Activated gamma-delta T cell (primary cell): ENCODE data around the gene MGAT2.
"Not testable (repeated sequence)": the region's sequence is repeated elsewhere in the genome, so short reads cannot be mapped to it uniquely, and the experiment has no call there.

Experiments used
- DNase-seq: peaks from one replicate; lab custom pipeline; 2025; lab: John Stamatoyannopoulos, UW
- total RNA-seq, 2 donors: gene quantifications; one replicate each; lab custom pipeline; 2026; lab: John Stamatoyannopoulos, UW

Gene MGAT2
- total RNA-seq = 83.6 to 117 reads per million in 2 donors

DNA sequence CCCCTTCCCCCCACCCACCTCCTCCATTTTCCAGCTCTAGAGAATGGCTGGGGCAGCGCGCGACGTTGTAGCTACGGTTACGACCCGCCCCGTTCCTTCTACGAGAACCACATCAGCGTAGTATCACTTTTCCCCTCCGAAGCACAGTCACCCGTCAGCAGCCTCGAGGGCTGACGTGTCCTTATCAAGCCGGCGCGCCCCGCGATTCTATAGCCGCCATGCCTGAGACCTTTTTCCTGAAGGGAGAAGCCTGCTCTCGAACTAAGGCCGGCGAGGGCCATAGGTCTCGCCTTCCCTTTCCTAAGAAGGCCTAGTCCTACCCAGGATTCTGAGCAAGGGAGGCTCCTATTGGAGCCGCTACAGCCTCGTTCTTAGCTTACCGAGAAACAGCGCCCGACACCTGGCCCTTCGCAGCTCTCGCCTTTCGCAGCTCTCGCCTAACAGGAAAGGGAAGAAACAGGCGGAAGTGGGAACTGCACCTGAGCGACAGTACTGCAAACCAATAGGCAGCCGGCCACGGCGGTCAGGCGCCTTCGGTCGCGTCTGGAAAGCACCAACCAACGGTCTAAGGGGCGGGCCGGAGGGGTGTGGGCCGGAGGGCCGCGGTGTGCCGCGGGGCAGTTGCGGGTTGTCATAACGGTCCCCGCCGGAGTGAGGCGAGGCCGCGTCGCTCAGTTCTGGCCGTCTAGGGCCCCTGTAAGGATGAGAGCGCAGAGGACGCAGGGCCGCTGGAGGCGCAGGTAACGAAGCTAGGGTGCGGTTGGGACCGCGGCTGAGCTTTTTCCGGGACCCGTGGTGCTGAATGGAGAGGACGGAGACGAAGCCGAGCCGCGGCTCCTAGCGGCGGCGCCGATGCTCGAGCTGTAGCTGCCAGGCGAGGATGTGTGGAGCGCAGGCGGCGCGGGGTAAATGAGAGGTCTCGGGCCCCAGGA is at the start of gene MGAT2, which contains the start of gene RPL36AL:
MGAT2 (plus strand) TSS at position 618 of the 932 bp plus-strand sequence. CDS start 470 bp downstream, outside the sequence.
RPL36AL (minus strand) TSS at position 445 of the 932 bp plus-strand sequence. CDS start 1,522 bp downstream, outside the sequence.
- peak; percentile 89 for DNase-seq

DNA sequence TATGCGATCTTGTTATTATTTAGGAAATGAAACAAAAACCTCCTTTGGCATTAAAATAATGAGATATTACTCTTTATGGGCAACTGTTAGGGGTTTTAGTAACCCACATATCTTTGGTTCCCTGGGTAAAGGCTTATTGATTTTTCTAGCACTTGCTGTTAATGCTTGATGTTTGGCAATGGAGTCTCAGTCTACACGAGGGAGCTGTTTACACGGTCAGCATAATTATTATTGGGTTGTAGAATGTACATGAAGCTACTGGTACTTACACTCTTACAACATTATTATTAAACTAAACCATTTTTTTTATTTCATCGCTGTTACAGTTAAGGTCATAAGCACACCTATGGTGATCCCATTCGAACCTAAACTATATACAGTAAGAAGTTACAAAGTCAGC is 46.6 kb upstream of the MGAT2 start:
- no peak for DNase-seq

DNA sequence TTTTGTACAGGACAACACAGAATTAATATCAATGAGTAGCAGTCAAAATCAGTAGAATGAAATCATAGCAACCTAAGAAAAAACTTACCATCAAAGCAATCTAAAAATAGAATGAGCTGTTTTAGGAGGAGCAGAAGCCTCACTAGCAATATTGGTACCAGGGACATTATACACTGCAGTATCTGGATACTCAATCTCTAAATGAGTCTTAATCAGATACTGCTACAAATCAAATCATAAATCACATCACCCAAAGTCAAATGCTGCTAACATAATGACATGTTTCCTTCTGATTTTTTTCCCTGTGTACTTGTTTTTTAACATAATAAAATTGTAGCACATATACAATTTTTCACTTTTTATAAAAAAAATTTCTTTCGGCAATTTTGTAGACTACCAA is 42.5 kb upstream of the MGAT2 start:
- DNase-seq = no peak

DNA sequence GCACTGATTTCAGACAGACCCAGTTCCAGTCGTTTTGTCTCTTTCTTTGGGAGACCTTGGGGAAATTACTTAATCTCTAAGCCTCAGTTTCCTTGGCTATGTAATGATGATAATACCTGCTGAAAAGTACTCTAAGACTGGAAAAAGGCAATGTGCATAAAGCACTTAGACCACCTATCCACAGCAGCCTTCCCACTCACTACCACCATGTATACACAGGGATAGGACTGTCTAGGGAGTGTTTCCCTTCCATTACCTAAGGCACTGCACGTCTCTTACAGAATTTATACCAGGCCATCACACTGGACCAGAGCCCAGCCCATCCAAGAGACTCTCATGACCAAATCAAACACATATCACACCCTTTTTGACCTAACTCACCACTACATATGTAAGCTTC is 40.8 kb upstream of the MGAT2 start:
- DNase-seq = no peak

DNA sequence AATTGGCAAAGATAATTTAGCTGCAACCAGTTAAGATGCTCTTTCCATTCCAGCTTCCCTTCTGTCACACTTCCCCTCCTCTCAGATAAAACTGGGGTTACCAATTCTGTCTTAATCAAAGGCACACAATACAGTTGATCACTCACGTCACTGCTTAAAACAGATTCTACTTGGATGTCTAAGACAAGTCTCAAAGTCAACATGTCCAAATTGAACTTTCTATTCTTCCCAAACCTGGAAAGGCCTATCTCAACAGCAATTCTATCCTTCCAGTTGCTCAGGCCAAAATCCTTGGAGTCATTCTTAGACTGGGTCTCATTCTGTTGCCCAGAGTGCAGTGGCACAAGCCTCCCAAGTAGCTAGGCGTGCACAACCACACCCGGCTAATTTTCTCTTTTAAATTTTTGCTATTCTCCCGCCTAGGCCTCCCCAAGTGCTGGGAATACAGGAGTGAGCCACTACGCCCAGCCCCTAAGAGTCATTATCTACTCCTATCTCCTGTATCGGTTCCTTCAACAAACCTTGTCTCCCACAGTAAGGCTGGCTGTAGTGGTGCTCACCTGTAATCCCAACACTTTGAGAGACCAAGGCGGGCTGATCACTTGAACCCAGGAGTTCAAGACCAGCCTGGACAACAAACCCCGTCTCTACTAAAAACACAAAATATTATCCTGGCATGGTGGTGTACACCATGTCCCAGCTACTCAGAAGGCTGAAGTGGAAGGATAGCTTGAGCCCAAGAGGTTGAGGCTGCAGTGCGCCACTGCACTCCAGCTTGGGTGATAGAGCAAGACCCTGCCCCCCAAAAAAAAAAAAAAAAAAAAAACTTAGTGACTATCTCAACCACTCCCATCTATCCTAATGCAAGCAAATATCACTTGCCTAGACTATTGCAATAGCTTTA is 39.1 kb upstream of the MGAT2 start:
- DNase-seq = no peak

DNA sequence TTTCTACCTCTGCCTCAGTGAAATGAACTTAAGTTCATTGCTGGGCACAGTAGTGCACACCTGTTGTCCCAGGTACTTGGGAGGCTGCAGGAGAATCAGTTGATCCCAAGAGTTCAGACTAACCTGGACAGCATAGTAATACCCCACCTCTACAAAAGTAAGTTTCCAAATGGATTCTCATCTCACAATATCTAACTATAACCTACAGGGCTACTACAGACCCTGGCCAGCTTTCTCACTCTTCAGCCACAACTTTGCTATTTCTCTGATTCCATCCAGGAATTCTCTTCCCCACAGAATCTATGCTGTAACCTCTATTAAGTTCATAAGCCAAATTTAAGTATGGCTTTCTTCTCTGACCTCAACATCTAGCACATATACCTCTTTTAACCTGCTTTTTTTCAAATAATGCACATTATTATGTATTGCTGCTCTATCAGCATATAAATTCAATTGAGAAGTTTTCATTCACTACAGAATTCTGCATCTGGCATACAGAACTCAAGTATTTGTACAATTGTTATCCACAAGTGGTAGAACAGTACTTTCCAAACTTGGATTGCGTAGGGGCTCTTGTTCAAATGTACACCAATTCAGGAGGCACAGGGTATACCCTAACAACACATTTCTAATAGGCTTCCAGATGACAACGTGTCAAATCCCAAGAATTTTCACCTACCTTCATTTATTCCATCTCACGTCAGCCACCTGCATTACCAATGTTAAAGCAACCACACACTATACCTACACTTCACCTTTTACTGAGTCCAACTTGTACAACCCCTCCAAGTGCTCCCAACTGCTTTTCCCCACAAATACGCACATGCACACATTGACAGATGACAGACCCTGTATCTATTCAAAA is 38.3 kb upstream of the MGAT2 start:
- DNase-seq = no peak

DNA sequence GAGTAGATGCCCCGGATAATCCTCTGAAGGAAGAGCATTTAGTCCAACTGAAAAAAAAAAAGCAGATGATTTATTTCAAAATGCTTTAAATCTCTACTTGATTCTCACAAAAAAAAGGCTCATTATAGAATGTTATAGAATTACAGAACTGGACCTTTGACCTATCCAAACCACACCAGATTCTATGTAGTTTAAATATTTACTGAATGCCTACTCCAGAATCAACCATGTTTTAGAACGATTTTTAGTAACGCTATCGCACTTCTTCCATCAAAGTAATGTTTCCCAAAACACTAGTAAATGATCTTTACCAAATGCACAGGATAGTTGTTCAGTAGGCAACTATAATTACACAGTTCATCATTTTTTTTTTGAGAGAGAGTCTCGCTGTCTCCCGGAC is 37.0 kb upstream of the MGAT2 start:
- DNase-seq = no peak

DNA sequence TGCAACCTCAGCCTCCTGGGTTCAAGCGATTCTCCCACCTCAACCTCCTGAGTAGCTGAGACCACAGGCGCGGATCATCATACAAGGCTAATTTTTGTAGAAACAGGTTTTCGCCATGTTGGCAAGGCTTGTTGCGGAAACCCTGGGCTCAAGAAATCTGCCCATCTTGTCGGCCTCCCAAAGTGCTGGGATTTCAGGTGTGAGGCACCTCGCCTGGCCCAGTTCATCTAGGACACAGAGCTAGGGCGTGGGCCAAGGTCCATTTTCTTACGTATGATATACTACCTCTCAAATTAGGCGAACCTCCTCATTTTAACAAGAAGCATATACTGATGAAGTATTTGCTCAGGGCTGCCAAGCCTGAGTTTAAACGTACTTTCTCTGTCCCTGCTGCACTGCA is 36.5 kb upstream of the MGAT2 start:
- DNase-seq = no peak

DNA sequence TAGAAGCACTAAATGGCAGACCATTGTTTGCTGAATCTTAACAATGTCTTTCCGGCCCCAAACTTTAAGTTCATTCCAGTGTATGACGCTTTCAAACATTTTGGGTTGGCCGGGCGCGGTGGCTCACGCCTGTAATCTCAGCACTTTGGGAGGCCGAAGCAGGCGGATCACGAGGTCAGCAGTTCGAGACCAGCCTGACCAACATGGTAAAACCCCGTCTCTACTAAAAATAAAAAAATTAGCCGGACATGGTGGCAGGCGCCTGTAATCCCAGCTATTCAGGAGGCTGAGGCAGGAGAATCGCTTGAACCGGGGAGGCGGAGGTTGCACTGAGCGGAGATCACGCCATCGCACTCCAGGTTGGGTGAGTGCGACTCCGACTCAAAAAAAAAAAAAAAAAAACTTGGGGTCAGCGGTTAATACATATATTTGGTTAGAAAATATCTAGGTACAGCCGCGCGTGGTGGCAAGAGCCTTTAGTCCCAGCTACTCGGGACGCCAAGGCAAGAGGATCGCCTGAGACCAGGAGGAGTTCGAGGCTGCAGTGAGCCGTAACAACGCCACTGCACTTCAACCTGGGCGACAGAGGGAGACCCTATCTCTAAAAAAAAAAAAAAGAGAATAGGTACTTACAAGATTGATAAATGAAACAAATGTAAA is 35.5 kb upstream of the MGAT2 start:
- not testable (repeated sequence) for DNase-seq

DNA sequence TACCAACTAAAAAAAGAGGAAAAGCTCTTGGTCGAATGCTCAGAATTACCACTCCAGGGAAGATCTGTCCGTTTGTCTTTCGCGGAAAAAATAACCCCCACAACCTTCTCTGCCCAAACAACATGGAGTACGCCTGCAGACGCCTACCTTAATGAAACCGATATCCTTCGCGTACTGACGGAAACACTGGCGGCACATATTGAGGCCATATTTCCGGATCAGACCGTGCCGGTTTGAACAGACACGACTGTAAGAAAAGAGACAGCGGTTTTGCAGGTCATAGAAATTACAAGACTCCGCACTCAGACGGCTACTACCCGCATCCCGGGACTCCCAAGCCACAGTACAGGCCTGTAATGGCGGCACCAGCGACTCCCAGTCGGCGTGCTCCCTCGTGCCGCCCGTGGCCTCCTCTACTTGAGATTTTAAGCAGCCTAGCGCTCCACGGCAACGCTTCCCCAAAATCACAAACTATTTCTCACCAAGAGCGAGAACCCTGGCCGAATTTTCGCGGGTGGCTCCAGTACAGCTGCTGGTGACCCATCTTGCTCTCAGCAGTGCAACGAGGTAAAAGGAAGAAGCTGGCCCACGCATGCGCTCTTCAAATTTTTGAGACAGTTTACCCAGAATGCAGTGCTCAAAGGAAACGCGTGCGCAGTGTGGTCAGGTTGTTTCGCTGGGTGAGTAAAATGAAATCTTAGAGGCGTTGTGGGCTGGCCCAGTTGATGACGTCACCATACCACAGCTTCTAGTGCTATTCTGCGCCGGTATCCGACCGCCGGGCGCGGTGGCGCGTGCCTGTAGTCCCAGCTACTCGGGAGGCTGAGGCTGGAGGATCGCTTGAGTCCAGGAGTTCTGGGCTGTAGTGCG is 34.6 kb upstream of the MGAT2 start, which contains the start of gene RPS29:
RPS29 (minus strand) TSS at position 578 of the 870 bp plus-strand sequence; CDS start at position 544, 34 bp downstream.
- peak; percentile 77 for DNase-seq

DNA sequence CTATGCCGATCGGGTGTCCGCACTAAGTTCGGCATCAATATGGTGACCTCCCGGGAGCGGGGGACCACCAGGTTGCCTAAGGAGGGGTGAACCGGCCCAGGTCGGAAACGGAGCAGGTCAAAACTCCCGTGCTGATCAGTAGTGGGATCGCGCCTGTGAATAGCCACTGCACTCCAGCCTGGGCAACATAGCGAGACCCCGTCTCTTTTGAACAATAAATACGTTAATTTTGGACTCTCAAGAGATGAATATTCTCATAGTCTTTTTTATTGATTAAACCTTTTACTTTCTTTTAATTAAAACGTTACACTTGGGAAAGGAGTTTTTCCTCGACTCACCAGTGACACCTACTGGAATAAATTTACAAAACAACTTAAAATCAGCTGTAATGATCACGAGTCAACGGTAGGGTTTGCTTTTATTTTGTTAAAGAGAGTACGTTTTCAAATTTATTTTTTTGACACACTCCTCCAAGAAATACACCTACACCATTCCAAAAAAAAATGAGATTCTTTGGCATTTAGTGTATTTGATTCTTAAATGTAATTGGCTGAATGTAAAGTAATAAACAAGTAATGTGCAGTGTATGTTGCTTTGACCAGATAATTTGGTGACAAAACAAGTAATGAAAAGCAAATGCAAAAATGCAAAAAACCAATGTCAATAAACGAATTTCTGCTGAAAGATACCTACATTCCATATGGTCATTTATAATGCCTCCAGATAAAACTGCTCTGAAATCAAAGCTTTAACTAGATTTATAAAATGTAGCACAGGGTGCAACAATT is 33.7 kb upstream of the MGAT2 start:
- DNase-seq = no peak

DNA sequence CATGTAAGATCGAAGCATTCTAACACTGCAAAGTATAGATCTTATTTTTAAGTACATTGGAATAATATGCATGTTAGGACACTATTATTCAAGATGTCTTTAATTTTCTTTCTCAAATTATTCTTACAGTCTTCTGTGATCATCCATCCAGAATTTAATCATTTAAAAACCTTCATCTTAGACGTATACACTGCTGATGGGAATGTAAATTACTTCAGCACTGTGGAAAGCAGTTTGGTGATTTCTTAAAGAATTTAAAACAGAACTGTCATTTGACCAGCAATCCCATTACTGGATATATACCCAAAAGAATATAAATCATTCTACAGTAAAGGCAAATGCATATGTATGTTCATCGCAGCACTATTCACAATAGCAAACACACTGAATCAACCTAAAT is 31.2 kb upstream of the MGAT2 start:
- no peak for DNase-seq

DNA sequence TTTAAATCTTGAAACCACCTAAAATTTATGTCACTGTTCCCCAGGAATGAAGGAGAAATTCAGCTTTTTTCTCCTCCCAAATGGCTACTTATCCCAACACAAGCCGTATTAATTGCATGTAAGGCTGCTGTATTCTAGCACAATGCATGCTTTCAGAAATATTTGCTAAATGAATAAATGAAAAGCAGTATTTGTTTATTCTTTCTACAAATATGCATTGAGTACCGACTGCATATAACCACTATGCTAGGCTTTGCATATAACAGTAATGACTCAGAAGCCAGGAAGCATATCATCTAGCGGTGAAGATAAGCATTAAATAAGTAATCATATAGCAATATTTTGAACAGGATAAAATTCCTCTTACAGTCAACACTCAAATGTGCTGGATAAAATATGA is 27.6 kb upstream of the MGAT2 start:
- no peak for DNase-seq

DNA sequence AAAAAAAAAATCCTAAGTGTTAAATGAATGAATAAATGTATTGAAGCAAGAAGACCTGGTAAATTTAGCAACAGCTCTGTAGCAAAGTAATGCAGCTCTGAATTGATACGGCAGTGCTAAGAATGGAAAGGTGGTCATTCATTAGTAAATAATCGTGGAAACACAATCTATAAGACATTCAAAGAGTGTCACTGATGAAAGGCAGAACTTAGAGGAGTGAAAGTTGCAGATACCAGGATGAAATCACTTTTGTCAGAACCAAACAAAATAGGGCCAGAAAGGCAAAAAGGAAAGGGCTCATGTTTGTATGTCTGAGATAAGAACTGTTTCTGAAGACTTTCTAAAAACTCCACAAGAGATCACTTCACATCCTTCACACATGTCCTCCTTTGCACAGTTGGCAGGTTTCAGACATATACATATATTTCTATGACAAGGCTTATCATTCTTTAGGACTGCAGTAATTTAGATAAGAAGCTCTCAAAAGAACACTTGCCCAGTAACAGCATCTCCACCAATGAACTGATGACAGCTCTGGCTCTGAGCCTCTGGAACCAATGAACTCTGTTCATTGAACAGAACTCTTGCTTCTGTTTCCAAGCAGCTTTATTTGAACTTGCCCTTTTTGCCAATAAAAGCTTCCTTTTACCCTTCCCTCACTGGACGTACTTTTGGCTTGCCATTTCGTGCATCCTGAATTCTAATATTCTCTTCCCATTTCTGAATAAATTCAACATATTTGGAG is 26.1 kb upstream of the MGAT2 start:
- DNase-seq = no peak

DNA sequence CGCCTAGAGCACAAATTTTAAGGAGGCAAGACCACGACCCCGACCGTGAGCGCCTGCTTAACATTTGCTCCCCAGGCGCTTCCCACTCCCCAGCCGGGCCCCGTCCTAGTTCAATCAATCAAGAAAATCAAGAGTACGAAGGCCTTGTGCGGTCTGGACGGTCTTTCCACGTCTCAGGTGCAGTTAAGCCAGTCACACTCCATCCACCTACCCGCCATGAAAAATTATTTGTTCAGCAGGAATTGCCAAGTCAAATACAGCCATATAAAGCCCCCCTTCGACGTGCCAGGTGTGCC is 22.5 kb upstream of the MGAT2 start:
- no peak for DNase-seq

DNA sequence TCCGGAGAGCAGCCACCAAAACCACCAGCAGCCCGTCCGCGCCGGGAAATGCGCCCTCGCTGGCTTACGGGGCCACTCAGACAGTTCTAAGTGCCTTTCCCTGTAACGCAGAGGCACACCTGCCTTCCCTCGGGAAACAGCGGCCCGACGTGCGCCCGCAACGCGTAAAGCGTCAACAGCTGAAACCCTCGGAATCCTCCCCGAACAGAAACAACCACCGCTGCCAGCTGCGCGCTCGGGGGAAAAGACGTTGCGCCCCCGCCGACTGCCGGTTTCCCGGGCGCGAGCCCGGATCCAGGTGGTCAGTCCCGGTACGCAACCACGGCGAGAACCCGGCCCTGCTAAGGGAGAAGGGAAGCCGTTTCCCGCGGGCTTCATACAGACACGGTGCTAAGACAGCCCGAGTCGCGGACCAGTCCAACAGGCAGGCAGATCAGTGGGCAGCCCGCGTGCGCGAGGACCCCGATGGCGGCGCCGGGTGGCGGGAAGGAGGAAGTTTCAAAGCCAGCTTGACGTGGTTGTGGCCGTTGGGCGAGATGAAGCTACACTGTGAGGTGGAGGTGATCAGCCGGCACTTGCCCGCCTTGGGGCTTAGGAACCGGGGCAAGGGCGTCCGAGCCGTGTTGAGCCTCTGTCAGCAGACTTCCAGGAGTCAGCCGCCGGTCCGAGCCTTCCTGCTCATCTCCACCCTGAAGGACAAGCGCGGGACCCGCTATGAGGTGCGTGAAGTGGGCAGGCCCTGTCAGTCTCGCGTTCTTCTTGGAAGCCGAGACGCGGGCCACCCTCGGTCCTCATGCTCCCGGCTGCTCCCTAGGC is 21.9 kb upstream of the MGAT2 start, which contains the start of gene LRR1:
LRR1 (plus strand) TSS at position 456 of the 816 bp plus-strand sequence; CDS start at position 537, 81 bp downstream.
- DNase-seq = peak; percentile 70

DNA sequence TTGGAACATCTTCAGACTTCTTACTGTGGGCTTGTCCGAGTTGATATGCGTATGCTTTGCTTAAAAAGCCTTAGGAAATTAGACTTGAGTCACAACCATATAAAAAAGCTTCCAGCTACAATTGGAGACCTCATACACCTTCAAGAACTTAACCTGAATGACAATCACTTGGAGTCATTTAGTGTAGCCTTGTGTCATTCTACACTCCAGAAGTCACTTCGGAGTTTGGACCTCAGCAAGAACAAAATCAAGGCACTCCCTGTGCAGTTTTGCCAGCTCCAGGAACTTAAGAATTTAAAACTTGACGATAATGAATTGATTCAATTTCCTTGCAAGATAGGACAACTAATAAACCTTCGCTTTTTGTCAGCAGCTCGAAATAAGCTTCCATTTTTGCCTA is 13.0 kb upstream of the MGAT2 start:
- no peak for DNase-seq
